HG03439 (cell line): ENCODE measurements around the gene CACNA2D2.

Experiments
- ATAC-seq: cut with Tn5 transposase; IDR thresholded peaks from one replicate; pipeline ENCODE4 v1.9.1; 2021; ENCODE audit warnings: mild to moderate bottlenecking, moderate library complexity; ENCODE audit not compliant: unreplicated experiment

CACNA2D2 gene

DNA sequence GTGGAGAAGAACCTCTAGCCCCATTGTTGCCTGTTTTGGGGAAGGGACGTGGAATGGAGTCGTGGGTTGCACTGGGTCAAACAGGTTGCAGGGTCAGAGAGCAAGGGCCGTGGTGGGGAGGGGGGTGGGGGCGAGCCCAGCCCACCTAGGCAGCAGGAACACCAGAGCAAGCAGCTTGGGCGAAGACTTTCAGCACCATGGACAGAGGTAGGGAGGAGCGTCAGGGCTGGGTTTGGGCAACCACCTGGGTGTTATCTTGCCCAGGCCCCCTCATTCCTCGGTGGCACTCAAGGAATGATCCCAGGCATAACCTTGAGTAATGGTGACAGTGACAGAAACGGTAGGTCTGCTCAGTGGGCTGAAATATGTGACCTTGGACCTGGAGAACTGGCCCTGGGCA lies 98.2 kb downstream of the CACNA2D2 start:
- ATAC-seq, result no peak

DNA sequence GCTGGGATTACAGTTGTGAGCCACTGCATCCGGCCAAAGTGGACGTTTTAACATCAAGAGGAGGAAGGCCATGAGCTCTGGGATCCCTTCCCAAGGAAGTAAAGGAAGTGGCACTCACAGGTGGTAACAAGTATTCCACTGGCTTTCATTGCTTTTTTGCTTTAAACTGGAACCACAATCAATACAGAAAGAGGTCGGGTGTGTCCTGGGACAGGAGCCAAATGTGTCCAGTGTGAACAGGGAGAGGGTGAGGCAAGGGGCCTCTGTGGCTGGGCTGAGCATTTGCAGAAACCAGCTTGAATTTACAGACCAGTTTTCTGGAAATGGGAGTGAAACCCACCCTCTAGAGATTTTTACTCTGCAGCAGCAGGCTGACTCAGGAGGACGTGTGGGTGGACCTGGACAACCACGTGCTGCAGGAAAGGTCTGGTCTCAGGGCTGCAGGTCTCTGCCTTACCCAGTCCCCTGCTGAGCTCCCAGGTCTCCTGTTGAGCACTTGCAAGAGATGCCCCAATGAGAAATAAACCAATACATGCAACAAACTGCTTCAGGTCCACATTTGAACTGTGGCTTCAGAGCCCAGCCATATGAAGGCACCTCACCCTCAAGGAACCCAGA lies 101.3 kb downstream of the CACNA2D2 start:
- no peak for ATAC-seq

DNA sequence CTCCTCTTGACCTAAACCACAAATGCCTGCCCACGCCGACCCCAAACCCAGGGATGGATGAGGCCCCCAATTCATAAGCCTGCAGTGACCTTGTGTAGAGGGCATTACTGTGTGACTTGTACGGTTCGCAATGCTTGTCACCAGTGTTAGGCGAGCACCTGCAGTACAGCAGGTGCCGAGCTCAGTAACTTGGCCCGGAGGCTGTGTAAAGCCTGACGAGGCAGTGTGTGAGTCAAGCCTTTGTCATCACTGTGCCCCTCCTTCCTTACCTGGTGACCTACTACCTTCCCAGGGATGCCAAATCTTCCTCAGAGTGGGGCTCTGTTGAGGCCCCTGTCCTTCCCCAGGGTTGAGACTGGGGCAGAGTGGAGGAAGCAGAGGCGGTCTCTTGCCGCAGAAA lies 106.9 kb downstream of the CACNA2D2 start:
- no peak for ATAC-seq

DNA sequence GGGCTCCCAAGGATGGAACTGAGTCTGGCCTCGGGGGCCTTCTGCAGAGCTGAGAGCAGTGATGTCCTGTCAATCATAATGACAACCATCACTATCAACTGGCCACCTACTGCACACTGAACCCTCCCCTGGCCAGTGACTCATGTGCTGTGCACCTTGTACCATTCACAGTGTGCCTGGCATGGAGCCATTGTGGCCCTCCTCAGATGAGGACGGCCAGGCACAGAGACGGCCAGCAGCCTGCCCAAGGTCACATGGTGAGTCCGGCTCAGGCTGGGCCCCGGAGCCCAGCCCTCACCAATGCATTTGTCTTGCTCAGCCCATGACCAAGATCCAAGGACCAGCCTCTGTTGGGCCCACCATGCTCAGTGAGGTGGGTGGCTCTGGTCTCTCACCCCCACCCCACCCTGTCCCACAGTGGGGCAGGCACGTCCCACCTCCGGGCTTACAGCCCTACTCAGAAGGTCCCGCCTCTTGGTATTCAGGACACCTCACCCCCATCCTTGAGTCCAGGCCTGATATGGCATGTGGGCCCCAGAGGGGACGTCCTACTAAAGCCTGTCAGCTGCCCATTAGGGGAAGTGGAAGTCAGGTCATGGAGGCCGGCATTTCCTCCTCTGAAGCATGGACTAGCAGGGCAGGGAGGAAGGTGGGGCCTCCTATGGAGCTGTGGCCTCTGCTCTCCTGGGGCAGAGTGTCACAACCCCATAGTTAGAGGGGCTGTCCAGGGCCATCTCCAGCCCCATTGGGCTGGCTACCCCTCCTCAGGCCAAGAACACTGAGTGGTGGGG lies 108.2 kb downstream of the CACNA2D2 start:
- no peak for ATAC-seq

DNA sequence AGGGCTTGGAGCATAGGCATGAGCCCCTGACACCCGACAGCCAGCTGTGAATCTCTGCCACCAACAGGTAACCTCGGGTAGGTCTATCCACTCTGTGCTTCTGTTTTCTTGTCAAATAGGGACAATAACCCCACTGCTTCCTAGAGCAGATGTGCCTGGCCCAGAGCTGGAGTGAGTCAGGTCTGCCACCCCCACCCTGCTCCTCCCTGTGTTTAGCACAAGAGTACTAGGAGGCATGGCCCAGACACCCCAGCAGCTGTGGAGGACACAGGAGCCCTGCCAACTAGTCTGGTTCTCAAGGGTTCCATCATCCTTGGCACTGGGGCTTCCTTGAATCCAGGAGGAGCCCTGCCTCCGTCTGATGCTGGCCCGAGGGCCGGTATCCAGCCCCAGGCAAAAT lies 110.4 kb downstream of the CACNA2D2 start:
- ATAC-seq, result no peak

DNA sequence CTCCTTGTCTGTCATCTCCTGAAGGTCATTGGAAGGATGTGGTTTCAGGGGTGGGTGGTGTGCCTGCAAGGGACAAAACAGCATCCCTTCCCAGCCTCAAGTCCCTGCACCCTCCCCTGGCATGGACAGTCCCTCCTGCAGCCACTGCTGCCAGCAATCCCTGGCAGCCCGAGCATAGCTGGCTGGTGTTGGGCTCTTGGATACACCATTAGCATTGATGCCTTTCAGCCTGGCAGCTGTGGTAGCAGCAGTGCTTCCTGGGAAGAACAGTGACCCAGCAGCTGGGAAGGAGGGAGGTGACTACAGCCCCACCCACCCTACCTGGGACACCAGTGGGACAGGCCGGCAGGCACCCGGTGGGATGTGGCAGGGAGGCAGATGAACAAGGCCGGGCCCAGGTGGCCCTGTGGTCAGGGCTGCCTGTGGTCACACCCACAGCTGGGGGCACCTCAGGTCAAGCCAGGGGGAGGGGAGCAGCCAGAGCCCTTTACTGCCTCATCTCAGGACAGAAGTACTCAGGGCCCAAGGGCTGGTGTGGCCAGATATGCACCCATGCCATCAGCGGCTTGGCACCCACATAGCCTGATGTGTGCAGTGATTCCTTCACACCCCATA lies 111.2 kb downstream of the CACNA2D2 start:
- ATAC-seq, result no peak

DNA sequence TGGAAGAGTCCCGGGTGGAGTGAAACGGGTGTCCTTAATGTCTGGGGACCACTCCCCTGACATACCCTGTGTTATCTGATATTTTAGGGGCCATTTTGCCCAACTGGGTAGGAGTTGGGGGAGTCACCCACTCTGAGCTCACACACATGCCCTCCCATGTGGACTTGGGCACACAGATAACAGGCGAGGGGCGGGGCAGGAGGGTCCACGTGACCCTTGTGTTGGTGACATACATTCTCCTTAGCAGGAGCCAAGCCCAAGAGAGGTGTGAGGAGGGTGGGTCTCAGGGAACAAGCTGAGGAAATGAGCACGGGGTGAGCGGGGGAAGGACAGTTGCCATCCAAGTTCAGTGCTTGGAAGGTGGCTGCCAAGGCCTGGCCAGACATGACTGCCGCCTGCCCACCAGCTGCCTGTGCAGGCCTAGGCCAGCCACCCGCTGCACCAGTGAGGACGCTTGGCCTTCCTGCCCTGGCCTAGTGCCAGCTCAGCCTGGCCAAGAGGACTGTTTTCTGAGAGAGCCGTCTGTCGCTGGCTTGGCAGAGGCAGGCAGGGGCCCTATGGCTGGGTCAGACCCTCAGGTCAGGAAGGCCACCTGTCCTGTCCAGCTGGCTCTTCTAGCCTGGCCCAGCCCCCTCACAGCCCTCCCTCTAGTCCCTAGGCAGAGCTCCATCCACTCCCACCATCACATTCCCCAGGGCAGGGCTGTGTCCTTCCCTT lies 112.8 kb downstream of the CACNA2D2 start:
- no peak for ATAC-seq

DNA sequence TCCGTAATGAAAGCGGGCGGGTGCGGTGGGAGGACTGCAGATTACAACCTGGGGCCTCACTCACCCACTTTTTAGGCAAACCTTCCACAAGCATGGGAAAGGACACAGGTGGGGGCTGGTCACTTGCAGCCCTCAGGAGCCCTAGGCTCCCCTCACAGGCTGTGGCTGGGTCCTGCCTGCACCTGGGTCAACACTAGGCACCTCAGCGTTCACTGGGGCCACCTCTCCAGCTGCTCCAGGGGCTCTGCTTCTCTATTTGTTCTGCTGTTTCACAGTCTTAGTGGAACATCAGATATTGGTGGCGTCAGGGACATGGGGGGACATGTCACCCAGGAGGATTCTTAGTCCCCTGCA lies 114.0 kb downstream of the CACNA2D2 start:
- ATAC-seq, result no peak

DNA sequence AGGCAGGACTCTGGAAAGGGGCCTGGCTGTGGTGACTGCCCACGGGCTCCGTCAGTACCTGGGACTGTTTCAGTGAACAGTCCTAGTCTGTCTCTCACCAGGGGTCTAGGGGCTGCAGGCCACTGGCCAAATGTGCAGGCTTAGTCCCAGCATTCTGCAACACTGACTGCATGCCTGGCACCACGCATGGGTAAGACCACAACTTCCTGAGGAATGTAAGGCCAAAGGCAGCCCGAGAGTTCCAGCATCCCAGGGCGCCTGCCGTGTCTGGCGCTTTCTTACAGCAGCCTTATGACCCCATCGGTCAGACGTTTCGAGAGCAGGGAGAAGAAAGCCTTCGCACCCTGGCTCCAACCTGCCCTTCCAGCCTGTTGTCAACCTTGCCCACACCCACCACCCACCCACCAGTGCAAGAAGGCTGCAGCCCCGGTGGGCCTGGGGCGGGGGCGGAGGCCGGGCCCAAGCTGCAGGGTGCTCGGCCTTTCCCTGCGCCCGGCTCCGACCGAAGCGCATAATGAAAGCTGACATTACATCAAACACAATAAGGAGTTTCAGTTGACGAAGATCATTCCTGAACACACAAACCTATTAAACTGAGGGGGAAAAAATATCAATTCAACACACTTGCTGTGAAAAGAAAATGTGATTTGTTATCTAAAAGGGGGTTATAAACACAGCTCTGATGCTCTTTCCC lies 114.6 kb downstream of the CACNA2D2 start:
- no peak for ATAC-seq

DNA sequence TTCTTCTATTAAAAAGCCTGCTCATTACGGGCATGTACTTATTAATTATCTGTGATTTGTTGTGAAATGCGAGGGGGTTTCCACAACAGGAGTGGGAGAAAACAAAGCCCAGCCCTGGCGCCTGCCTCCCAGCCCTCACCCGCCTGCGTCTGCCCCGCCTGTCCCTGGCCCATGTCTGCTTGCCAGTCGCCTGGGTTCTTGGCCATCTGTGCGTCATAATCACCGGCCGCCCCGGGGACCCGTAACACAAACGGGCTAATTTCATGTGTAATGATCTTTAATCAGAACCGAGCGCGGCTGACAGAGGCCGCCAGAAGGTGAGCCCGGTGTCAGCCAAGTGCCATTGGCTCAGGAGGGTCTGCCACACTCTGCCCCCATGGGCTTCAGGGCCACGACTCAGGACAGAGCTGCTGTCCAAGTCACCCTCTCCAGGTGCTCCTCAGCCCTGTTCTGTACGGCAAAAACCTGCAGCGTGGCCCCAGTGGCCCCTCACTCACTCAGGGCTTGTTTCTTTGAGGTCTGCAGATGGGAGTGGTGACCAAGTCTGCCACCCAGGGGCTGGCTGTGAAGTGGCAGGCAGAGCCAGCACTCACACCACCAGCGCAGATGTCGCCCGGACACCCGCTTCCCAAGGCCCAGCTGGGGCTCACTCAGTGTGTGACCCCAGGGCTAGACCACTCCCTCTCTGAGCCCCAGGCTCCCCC lies 115.3 kb downstream of the CACNA2D2 start:
- no peak for ATAC-seq

DNA sequence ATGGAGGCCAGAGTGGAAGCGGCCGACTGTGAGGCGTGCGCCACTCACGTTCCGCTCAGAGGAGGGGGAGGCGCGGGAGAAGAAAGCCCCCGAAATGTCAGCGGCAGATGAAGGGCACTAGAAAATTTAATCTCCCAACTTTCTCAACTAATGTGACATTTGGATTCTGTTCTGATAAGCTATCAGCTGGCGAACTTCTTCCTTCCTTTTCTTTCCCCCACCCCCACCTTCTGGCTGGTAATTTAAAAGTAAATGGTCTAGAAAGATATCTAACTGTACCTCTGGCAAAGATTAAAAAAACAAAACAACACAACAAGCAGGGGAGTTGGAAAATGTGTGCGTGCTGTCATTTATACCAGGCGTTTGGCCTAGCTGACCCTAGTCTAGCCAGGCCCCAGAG lies 117.7 kb downstream of the CACNA2D2 start:
- no peak for ATAC-seq

DNA sequence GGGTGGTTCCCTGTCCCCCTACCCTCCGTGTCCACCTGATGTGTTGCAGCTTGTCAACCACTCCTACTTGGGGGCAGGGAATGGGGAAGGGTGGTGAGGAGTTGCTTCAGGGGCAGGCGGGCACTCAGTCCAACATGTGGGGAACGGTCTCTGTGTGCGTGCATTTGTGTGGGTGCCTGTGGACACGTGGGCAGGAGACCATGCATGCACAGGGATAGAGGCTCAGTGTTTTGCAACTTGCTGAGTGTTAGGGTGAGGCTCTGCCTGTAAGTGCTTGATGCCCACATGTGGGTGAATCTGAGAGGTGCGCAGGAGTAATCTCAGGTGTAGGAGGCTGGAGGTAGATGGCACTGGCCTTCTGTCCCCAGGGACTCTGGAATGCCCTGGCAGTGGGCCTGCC lies 119.7 kb downstream of the CACNA2D2 start:
- no peak for ATAC-seq

DNA sequence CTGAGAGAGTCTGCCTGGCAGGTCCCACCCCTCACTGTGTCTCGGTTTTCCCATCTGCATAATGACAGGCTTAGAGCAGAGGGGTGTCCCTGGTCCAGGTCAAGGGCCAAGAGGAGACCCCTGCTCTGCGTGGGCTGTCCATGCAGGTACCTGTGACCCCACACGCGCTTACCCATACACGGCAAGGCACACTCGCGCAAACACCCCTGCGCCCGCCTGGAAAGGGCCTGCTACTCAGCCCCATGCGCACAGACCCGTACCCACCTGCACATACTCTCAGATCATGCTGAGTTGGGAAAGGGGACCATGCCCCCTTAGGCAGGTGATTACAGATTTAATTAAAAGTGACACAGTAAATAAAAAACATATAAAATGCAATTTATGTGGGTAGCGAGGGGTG lies 120.7 kb downstream of the CACNA2D2 start:
- no peak for ATAC-seq

DNA sequence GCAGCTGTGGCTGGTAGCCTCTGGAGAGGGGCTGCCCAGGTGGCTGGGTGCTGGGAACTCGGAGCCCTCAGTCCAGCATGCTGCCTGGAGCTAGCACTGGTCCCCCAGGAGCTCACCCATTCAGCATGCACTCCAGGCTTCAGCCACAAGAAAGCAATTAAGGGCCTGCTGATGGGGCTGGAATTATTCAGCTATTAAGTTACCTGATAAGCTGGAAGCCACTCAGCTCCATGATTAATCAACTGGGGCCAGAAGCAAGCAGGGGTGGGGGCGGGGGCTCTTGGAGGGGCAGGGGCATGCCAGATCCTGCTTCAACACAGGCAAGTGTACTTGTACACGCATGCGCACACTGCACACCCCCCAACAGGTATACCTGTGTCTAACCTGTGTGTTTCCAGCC lies 122.1 kb downstream of the CACNA2D2 start:
- ATAC-seq, result no peak

DNA sequence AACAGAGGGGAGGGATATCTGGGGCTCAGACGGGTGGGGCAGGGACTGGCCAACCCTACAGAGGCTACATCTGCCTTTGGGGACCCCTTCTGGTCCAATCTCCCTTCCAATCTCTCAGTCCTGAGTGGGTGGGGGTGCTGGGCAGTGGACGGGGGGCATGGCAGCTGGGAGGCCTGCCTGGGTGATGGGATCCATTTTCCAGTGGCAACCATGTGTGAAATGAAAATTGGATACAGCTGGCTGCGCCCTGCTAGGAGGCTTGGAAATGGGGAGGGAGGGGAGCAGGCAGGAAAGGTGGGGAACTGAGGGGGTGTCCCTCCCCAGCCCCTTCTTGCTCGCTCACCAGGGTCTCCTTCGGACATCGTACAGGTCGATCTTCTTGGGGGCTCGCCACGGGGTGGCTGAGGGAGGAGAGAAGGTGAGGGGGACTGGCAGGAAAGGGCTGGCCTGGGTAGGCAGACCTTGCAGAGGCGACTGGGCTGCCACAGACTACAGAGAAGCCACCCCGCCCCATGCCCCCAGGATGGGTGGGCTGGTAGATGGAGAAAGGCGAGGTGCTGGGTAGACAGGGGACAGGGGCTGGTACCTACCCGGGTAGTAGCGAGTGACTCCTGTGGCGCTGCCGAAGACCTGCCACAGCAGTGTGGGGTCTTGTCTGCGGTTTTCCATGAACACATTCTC lies 122.9 kb downstream of the CACNA2D2 start:
- no peak for ATAC-seq

DNA sequence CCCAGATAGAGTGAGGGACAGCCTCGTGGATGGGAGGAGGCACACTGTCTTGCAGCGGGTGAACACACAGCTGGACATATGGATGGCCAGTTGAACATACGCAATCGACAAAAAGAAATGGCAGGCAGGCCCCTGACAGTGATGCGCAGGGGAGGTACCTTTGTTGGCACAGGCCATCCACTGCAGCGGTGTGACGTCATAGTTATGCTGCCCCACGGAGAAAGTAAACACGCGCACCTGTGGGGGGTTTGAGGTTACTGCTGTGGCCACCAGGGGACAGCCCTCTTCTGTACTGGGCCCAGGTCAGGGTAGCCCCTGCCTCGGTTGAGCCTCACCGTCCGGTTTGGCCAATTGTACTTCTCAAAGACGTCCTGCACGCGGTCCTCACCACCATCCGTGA lies 124.7 kb downstream of the CACNA2D2 start:
- ATAC-seq, result no peak

DNA sequence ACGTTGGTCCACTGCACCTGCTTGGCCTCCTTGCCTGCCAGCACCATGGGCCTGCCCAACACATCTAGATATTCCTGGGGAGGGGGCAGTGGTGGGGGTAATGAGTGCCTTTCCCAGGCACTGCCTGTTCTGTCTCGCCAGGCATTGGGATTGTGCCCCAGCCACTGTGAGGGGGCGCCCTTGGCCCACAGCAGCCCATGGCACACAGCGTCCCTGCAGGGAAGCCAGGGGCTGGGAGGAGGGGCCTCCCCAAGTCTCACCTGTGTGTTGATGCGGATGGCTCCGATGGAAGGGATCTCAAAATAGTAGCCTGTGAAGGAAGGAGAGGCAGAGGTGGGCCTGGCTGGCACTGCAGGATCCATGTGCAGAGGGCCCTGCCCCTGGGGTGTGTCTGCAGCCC lies 125.4 kb downstream of the CACNA2D2 start:
- ATAC-seq, result no peak

DNA sequence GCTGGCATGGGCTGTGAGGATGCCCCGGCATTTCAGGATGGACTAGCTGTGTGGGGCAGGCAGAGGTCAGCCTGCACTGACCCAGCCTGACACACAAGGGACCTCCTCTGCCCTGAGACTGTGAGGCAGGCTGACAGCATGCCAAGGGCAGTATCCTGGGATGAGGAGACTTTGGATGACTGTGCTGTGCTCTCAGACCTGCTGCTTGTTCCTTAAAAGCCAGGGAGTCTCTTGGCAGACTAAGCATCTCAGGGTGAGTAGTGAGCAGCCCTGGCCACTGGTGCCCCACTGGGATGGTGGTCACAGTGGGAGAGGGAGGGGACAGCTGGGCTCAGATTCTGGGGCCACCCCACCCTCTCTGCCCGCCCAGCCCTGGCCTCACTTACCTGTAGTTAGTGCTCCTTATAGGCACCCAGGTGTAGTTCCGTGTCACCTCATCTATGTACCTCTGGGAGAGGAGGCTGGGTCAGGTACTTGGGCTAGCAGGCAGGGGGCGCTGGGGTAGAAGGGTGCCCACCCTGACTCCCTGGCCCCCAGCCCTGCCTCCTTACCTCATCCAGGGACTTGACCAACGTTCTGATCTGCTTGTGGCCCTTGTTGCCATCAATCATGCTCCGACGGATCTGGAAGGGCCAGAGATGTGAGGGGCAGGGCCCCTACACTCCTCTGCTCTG lies 128.0 kb downstream of the CACNA2D2 start:
- no peak for ATAC-seq
